Activated CD4-positive, alpha-beta T cell treated with anti-CD3 and anti-CD28 coated beads for 4 hours (primary cell): ENCODE results near the gene B4GALNT4.
"Not testable (repeated sequence)": the region's sequence is repeated elsewhere in the genome, so short reads cannot be mapped to it uniquely, and the experiment has no call there.

ENCODE experiments used
- DNase-seq, 2 donors: peaks; one replicate each; pipeline ENCODE4 v3.0.0-alpha.2; 2020

B4GALNT4 gene

GRCh38 chr11:335779-336658 lies 33.3 kb upstream of the B4GALNT4 start:
- DNase-seq, result no peak

DNA sequence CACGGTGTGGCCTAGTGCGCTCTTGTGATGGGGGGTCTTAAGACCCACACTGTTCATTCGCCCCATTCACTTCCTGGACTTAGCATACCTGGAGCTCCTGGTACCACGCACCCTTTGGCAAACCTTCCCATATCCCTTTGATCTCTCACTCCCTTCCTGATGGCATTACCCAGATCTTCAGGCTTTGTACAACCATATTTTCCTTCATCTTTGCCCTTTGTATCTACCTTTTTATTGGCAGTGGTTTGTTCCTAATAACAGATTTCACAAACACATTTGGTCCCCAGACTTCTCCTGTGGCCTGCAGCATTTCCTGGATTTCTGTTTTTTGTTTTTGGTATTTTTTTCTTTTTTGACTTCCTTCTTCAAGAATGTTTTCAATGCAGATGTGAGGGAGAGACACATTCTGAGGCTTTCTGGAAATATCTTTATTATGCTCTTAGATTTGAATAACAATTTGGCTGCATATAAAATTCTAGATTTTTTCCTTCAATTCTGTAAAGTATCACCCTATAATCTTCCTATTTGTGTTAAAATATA lies 32.6 kb upstream of the B4GALNT4 start:
- DNase-seq, result no peak

DNA sequence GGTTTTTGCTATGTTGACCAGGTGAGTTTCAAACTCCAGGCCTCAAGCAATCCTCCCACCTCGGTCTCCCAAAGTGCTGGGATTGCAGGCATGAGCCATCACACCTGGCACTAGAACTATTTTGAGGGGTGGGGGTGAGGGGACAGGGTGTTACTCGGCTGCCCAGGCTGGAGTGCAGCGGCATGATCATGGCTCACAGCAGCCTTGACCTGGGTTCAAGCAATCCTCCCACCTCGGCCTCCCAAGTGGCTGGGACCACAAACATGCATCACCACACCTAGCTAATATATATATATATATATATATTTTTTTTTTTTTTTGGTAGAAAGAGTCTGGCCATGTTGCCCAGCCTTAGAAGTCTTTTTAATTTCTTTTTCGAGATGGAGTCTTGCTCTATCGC lies 31.6 kb upstream of the B4GALNT4 start:
- no peak for DNase-seq

DNA sequence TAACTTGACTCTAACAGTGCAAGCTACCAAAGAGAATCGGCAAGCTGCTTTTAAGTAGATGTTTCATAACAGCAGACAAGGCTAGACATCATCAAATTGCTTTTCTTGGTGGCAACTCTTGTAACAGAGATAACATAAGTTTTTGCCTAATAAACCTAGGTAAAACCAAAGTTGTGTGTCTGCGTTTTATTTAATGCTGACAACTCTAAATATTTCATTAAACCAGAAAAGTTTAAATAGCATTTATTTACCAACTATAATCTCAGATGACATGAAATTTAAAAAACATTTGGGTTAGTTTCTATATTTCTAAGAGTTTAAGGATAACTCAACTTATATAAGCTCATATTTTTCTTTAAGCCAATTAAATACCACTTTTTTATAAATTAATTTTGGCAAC lies 29.3 kb upstream of the B4GALNT4 start:
- DNase-seq, result no peak

DNA sequence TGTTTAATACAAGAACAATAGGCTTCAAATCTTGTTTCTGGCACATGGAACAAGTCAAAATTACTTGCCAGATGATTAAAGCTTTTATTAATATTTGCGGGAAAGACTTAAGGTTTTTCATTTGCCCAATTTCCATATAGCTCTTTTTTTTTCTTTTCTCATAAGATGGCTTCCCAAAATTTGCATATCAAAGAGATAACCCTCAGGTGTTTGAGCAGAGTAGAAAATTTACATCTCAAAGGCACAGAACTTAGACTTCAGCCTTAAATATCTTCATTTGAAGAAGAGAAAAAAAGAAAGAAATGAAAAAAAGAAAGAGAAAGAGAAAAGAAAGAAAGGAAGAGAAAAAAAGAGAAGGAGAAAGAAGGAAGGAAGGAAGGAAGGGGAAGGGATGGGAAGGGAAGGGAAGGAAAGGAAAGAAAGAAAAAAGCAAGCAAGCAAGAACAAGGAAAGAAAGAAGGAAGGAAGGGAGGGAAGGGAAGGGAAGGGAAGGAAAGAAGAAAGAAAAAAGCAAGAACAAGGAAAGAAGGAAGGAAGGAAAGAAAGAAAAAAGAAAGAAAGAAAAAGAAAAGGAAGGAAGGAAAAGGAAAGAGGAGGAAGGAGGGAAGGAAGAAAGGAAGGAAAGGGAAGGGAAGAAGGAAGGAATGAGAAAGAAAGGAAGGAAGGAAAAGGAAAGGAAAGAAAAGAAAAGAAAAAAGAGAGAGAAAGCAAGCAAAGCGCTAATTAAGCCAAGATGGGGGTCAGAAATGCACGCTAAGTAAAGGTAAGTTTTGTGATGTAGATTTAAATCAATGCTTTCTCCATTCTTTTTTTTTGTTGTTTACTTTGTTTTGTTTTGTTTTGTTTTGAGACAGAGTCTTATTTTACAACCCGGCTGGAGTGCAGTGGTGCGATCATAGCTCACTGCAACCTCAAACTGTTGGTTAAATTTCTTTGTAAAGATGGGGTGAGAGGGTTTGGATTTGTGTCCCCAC lies 28.5 kb upstream of the B4GALNT4 start:
- DNase-seq, result no peak

DNA sequence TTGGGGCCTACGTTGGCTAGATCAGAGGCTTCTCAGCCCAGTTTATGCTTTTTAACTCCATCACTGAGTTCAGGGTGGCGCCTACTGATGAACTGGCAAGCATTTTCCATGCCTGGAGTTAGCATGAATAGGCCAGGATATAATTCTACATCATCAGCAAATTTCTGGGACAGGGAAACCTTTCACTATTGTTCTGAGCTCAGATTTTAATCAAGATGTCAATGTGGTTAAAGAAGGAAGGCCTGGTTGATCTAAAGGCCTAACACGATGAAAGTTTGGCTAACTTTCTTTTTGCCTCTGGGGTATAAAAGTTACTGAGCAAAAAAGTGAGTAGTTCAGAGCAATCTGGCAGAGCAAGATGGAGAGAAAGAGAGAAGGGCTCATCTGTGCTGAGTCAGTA lies 27.0 kb upstream of the B4GALNT4 start:
- DNase-seq, result no peak

GRCh38 chr11:344836-345578 lies 24.3 kb upstream of the B4GALNT4 start:
- no peak for DNase-seq

DNA sequence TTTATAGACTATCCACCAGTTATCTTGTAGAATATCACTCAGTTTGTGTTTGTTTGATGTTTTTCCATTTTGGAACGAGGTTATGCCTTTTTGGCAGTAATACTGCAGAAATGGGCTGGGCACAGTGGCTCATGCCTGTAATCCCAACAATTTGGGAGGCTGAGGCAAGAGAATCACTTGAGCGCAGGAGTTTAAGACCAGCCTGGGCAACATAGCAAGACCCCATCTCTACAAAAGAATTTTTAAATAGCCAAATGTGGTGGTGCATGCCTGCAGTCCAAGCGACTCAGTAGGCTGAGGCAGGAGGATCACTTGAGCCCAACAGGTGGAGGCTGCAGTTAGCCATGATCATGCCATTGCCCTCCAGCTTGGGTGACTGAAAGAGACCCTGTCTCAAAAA lies 22.8 kb upstream of the B4GALNT4 start:
- DNase-seq, result no peak

GRCh38 chr11:349270-349954 lies 19.9 kb upstream of the B4GALNT4 start:
- DNase-seq, result not testable (repeated sequence)

DNA sequence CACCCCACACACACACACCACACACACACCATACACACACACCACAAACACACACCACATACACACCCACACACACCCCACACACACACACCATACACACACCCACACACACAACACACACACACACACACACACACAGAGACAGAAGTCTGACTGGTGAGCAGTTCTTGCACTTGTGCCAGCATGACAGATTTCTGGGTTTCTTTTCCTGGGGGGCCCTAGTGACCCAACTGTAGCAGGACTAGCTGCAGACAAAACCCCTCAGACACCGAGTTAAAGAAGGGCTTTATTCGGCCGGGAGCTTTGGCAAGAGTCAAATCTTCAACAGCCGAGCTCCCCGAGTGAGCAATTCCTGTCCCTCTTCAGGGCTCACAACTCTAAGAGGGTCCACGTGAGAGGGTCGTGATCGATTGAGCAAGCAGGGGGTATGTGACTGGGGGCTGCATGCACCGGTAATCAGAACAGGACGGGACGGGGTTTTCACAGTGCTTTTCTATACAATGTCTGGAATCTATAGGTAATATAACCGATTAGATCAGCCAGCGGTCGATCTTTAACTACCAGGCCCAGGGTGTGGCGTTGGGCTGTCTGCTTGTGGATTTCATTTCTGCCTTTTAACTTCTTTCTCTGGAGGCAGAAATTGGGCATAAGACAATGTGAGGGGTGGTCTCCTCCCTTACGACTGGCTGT lies 19.1 kb upstream of the B4GALNT4 start:
- not testable (repeated sequence) for DNase-seq

DNA sequence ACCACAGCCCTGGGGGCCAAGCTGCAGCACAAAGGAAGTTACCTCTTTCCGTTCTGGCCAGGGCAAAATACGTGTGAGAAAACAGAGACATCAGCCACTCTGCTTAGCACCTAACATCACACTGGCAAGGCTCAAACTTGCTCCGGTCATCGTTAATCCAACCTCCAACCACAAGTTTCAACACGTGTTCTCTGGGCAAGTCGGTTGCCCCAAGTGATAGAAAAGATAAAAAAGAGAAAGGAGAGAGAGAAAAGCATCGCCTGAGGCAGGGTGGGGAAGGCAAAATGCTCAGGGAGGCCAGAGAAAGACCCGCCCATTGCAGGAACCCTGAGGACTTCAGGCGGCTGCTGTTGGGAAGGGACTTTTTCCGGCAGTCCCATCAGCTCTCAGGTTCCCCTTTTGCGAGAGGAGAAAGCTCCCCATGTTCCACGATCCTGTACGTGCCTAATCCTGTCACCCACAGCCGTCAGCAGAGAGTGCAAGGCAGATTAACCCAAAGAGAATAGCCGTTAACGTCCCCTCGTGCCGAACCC lies 18.5 kb upstream of the B4GALNT4 start:
- no peak for DNase-seq

- DNase-seq, result no peak
Measured at GRCh38 chr11:351411-351810, 17.9 kb upstream of the B4GALNT4 start.

GRCh38 chr11:352456-353031 lies 16.8 kb upstream of the B4GALNT4 start:
- DNase-seq, result no peak

- DNase-seq, result no peak
Measured at GRCh38 chr11:353179-353873, 16.0 kb upstream of the B4GALNT4 start.

DNA sequence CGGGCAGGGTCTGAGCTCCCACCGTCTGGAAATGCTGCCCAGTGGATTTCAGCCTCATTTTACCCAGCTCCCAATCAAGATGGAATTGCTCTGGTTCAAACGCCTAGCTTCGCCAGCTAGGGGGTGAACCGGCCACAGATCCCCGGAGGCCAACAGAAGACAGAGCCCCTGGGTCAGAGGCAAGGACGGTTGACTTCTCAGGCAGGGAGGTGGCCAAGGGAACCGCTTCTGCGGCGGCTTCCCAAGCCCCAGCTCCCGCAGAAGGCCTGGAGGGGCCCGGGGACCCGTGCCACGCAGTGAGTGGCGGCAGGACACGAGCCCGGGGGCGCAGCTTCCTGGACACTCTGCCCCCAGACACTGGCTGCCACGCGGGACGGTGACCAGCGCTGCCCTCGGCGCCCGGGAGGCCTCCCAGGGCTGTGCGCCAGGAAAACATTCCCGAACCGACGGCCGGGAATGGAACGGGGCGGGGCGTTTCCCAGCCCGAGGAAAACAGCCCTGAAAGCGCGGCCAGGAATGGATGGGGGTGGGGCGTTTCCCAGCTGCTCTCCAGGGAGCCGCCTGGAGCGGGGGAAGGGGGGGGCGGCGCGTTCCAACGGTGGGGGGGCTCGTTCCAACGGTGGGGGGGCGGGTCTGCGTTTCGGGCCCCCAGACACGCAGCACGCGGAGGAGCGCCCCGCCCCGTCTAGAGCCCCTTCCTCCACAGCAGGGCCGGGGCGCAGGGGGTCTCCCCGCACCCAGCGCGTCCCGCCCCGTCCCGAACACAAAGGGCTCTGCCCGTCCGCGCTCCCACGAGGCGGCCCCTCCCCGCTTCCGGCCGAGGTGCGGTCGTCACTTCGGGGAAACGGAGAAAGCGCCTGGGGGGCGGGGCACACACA lies 13.5 kb upstream of the B4GALNT4 start:
- DNase-seq, result peak; percentile 84 to 93

DNA sequence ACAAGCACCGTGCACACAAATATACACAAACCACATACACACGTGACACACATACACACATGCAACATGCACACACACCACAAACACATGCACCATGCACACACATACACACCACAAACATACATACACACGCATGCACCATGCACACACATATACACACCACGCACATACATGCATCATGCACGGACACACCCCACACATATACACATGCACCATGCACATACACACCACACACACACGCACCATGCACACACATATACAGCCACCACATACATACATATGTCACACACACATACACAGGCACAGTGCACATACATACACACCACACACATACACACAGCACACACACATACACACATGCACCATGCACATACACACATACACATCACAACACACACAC lies 12.7 kb upstream of the B4GALNT4 start:
- no peak for DNase-seq

GRCh38 chr11:357582-357981 lies 11.7 kb upstream of the B4GALNT4 start:
- no peak for DNase-seq

DNA sequence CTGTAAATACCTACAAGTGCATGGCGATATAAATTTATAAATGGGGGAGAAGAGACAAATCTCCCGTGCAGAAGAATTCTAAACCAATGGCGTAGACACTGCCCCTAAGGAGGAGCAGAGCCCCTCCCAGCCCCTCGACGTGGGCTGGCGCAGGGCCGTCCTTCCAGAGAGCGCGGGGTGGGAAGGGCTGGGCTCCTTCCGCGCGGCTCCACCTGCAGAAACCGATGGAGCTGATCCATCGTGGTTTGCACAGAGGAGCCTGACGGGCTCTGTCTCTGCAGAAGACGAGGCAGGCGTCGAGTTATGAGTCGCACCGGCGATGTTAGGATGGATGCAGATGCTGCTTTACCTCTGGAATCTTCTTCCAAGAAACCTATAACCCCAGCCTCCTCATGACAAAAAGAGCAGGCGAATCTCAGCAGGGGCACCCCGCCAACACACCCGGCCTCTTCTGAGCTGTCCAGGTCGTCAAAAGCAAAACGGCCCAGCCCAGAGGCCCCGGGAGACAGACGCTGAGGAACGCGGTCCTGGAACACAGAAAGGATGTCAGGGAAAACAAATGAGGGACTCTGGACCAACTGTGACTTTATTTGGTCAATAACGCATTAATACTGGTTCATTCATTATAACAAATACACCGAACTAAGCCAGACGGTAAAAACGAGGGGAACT lies 11.0 kb upstream of the B4GALNT4 start:
- DNase-seq, result no peak
